ENCODE data around the gene BNC1. TPM values are rescaled to one million over a fixed set of nuclear protein-coding genes. Genes with fewer than 3 reads are reported as not detected.

Gene BNC1
- total and polyA plus RNA-seq, 8 donors, result 0.12 to 4.6 (median 0.55) TPM; not detected in 5

DNA sequence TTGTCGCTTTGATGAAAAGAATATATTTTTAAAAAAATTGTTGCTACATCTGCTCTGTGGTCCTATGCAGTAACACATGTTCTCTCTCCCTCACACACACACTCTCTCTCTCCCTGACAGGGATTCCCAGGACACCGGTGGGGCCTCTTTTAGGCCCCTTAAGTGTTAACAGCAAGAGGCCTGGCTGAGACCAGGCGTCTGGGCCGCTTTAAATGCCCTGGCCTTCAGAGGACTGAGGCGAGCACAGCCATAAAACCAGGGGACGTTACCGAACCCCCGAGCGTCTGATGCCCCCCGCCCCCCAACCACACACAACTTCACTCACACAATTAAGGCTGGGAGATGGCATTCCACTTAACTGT, 1.7 kb downstream of the BNC1 start:
- intact Hi-C loops (cut with DNase I; ENCODE audit: low total_unique reads), result no loop called here
- peak overlapping the region; percentile 41 to 46 (median 43) for H3K4me3 ChIP-seq
- H3K27ac ChIP-seq, result no peak overlapping the region
- H3K27me3 ChIP-seq, result peaks cover 15 to 90% (median 49%) of the 10 kb centered on the region in 3 donors
- H3K36me3 ChIP-seq, result no peaks in the 10 kb centered on the region
- H3K9me3 ChIP-seq, result peaks cover 0 to 3% (median 0%) of the 10 kb centered on the region in 4 donors
- peaks cover 12 to 21% (median 14%) of the 10 kb centered on the region in 4 donors for H3K4me1 ChIP-seq
- peak in 1 of 2 donors; percentile 24 for DNase-seq
- TF ChIP-seq EP300 (IDR thresholded peaks at IDR 0.05), result no peak
- TF ChIP-seq, protein P1, sequence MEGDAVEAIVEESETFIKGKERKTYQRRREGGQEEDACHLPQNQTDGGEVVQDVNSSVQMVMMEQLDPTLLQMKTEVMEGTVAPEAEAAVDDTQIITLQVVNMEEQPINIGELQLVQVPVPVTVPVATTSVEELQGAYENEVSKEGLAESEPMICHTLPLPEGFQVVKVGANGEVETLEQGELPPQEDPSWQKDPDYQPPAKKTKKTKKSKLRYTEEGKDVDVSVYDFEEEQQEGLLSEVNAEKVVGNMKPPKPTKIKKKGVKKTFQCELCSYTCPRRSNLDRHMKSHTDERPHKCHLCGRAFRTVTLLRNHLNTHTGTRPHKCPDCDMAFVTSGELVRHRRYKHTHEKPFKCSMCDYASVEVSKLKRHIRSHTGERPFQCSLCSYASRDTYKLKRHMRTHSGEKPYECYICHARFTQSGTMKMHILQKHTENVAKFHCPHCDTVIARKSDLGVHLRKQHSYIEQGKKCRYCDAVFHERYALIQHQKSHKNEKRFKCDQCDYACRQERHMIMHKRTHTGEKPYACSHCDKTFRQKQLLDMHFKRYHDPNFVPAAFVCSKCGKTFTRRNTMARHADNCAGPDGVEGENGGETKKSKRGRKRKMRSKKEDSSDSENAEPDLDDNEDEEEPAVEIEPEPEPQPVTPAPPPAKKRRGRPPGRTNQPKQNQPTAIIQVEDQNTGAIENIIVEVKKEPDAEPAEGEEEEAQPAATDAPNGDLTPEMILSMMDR (IDR thresholded peaks at IDR 0.05), result no peak
- no peak for TF ChIP-seq POLR2A (IDR thresholded peaks at IDR 0.05)
- TF ChIP-seq POLR2AphosphoS5 (IDR thresholded peaks at IDR 0.05), result no peak
- WGBS, 5 donors, result 17 to 25% (median 23%) methylated on average over 10 of the region's 10 CpGs

DNA sequence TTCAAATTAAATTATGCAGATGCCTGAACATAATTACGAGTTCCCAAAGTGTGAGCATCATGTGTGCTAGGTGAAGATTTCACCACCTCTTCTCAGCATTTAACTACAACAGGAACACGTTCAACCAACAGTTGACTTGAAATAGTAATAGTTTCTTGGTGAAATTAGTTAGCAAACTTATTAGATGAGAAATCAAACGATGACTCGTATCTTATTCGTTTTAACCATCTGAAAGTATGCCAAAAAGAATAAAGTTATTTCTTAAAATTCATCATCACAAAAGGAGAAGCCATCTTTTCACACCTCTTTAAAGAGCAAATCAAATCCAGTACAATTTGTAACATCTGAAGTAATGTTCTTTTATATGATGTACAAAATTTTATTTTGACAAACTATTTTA, 2.3 kb downstream of the BNC1 start:
- TF ChIP-seq, protein P1 (IDR thresholded peaks at IDR 0.05), result no peak
- TF ChIP-seq POLR2A (IDR thresholded peaks at IDR 0.05), result no peak
- TF ChIP-seq EP300 (IDR thresholded peaks at IDR 0.05), result no peak
- no peak for TF ChIP-seq POLR2AphosphoS5 (IDR thresholded peaks at IDR 0.05)
- H3K27me3 ChIP-seq, result peaks cover 15 to 90% (median 51%) of the 10 kb centered on the region in 3 donors
- H3K4me1 ChIP-seq, result peaks cover 12 to 21% (median 14%) of the 10 kb centered on the region in 4 donors
- no peaks in the 10 kb centered on the region for H3K36me3 ChIP-seq
- no peak overlapping the region for H3K27ac ChIP-seq
- intact Hi-C loops (cut with DNase I; ENCODE audit: low total_unique reads), result no loop called here
- H3K4me3 ChIP-seq, result no peak overlapping the region
- H3K9me3 ChIP-seq, result peaks cover 0 to 3% (median 0%) of the 10 kb centered on the region in 4 donors
- DNase-seq, result no peak
- 78 to 86% (median 82%) methylated on average over 5 of the region's 5 CpGs for WGBS, 5 donors

DNA sequence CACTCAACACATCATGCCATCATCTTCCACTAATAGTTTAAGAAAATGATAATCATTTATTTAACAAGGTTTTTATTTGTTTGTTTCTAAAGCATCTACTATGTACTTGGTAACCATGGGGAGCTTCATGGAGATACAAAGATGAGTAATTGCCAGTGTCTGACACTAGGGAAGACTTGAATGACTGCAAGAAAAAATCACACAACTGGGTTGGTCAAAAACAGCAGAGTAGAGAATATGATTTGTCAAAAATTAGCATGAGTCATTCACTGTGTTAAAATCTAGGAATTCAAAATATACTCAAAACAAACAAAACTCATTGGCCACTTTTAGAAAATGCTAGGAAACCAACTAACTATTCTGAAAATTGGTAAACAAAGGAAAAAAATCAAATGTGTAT, 6.3 kb downstream of the BNC1 start:
- Histone ChIP-seq H3K9me3 (no peaks in the 10 kb centered on the region), H3K27ac (no peak overlapping the region), H3K4me1 (peaks cover 2 to 5% (median 5%) of the 10 kb centered on the region in 4 donors), H3K4me3 (no peak overlapping the region), H3K27me3 (peaks cover under 1 to 72% (median 32%) of the 10 kb centered on the region in 3 donors), H3K36me3 (no peaks in the 10 kb centered on the region)
- DNase-seq, result no peak
- intact Hi-C loops (cut with DNase I; ENCODE audit: low total_unique reads), result no loop called here
- TF ChIP-seq POLR2A (IDR thresholded peaks at IDR 0.05) (no peak), POLR2AphosphoS5 (IDR thresholded peaks at IDR 0.05) (no peak), EP300 (IDR thresholded peaks at IDR 0.05) (no peak)
- TF ChIP-seq, protein P1 (IDR thresholded peaks at IDR 0.05), result no peak

DNA sequence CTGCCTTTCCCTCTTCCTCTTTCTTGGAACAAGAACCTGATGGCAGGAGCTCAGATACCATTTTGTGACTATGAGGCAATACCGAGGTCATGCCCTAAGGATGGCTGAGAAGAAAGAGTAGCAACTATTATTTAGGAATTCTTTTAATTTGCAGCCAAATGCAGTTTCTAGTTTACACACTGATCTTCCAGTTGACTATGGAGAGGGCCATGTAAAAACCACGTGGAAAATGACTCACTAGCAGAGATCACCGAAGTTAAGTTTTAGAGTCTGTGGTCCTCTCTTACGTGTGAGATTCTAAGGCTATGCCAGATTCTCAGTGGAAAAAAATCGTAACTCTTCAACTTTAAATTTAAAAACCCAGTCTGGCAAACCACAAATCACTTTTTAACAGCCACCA, 7.8 kb downstream of the BNC1 start:
- no peaks in the 10 kb centered on the region for H3K4me1 ChIP-seq
- intact Hi-C loops (cut with DNase I; ENCODE audit: low total_unique reads), result no loop called here
- no peaks in the 10 kb centered on the region for H3K9me3 ChIP-seq
- no peak for DNase-seq
- H3K27me3 ChIP-seq, result peaks cover 0 to 56% (median 17%) of the 10 kb centered on the region in 3 donors
- H3K36me3 ChIP-seq, result no peaks in the 10 kb centered on the region
- H3K27ac ChIP-seq, result no peak overlapping the region
- 77 to 86% (median 82%) methylated on average over 5 of the region's 5 CpGs for WGBS, 5 donors
- TF ChIP-seq POLR2AphosphoS5 (IDR thresholded peaks at IDR 0.05) (no peak), POLR2A (IDR thresholded peaks at IDR 0.05) (no peak), EP300 (IDR thresholded peaks at IDR 0.05) (no peak)
- TF ChIP-seq, protein P1 (IDR thresholded peaks at IDR 0.05), result no peak
- no peak overlapping the region for H3K4me3 ChIP-seq

Measured in stomach (tissue), 9 donors.